HEK293 (cell line): Measurements from ENCODE around the gene DOCK9.
A peak's percentile ranks its signal among the peaks of the same experiment; 100 is the strongest.

Experiments
- CTCF ChIA-PET: fragments of 350-600 bp; formaldehyde crosslinking; extraction: SDS; loops from one replicate; lab custom pipeline; 2021; ENCODE audit warnings: antibody characterized with exemption; lab: Yijun Ruan, JAX
- POLR2A ChIA-PET: fragments of 300-600 bp; formaldehyde crosslinking; extraction: SDS; loops from one replicate; lab custom pipeline; 2020; ENCODE audit warnings: antibody characterized with exemption, inconsistent platforms; lab: Yijun Ruan, JAX
- H3K27ac ChIP-seq: fragments of 200-500 bp; sonication (Bioruptor generic); 2 replicates; pipeline ENCODE4 v1.5.1; 2014; ENCODE audit warnings: low read depth, low read length, control low read depth, inconsistent platforms; ENCODE audit errors: extremely low read depth
- H3K36me3 ChIP-seq, 2 experiments: fragments of 200-500 bp in 1 of 2; sonication (Bioruptor generic) in 1 of 2; 1 replicate in 1 of 2; 2 replicates in 1 of 2; pipeline ENCODE4 v1.5.1; 2014 to 2017; ENCODE audit warnings: inconsistent platforms in 2 of 2, low read length in 2 of 2; ENCODE audit not compliant: control insufficient read depth in 2 of 2, insufficient read depth in 1 of 2
- H3K4me1 ChIP-seq: fragments of 200-500 bp; sonication (Bioruptor generic); 2 replicates; pipeline ENCODE4 v1.5.1; 2014; ENCODE audit warnings: mild to moderate bottlenecking, low read length, inconsistent platforms; ENCODE audit not compliant: control insufficient read depth, insufficient read depth
- H3K4me3 ChIP-seq: 2 replicates; pipeline ENCODE4 v1.5.1; 2011; ENCODE audit warnings: low read depth, mild to moderate bottlenecking, control low read depth, low read length, moderate library complexity
- H3K9me3 ChIP-seq: fragments of 200-500 bp; sonication (Bioruptor generic); 2 replicates; pipeline ENCODE4 v1.5.1; 2014; ENCODE audit warnings: low read depth, low read length, inconsistent platforms; ENCODE audit not compliant: control insufficient read depth, insufficient read depth
- OSR2 ChIP-seq: fragments of 450-650 bp; formaldehyde crosslinking; IDR thresholded peaks from 2 replicates; pipeline ENCODE4 v1.5.1; 2016; ENCODE audit warnings: missing biosample characterization, missing genetic modification characterization
- PATZ1 ChIP-seq: fragments of 450-650 bp; formaldehyde crosslinking; IDR thresholded peaks from 2 replicates; pipeline ENCODE4 v1.5.1; 2016; ENCODE audit warnings: missing biosample characterization, missing genetic modification characterization
- PRDM6 ChIP-seq: fragments of 450-650 bp; formaldehyde crosslinking; IDR thresholded peaks from 2 replicates; pipeline ENCODE4 v1.5.1; 2017; ENCODE audit warnings: missing biosample characterization, missing genetic modification characterization
- SCRT1 ChIP-seq: fragments of 450-650 bp; formaldehyde crosslinking; IDR thresholded peaks from 2 replicates; pipeline ENCODE4 v1.5.1; 2016; ENCODE audit warnings: missing biosample characterization, missing genetic modification characterization, borderline replicate concordance
- TSHZ1 ChIP-seq: fragments of 450-650 bp; formaldehyde crosslinking; IDR thresholded peaks from 2 replicates; pipeline ENCODE4 v1.5.1; 2016; ENCODE audit warnings: missing biosample characterization, missing genetic modification characterization, borderline replicate concordance
- ZBTB17 ChIP-seq: fragments of 450-650 bp; formaldehyde crosslinking; IDR thresholded peaks from 2 replicates; pipeline ENCODE4 v1.5.1; 2016; ENCODE audit warnings: missing biosample characterization, missing genetic modification characterization
- ZNF114 ChIP-seq: fragments of 450-650 bp; formaldehyde crosslinking; IDR thresholded peaks from 2 replicates; pipeline ENCODE4 v1.5.0; 2017; ENCODE audit warnings: missing biosample characterization, missing genetic modification characterization
- ZNF174 ChIP-seq: fragments of 450-650 bp; formaldehyde crosslinking; IDR thresholded peaks from 2 replicates; pipeline ENCODE4 v1.5.0; 2017; ENCODE audit warnings: missing biosample characterization, mild to moderate bottlenecking, missing genetic modification characterization
- ZNF354C ChIP-seq: fragments of 450-650 bp; formaldehyde crosslinking; IDR thresholded peaks from 2 replicates; pipeline ENCODE4 v1.5.1; 2016; ENCODE audit warnings: missing biosample characterization, missing genetic modification characterization, low read depth, borderline replicate concordance
- ZNF473 ChIP-seq: fragments of 450-650 bp; formaldehyde crosslinking; IDR thresholded peaks from 2 replicates; pipeline ENCODE4 v1.5.1; 2017; ENCODE audit warnings: missing biosample characterization, missing genetic modification characterization
- ZNF521 ChIP-seq: fragments of 450-650 bp; formaldehyde crosslinking; IDR thresholded peaks from 2 replicates; pipeline ENCODE4 v1.5.1; 2017; ENCODE audit warnings: missing biosample characterization, mild to moderate bottlenecking, missing genetic modification characterization
- ZNF701 ChIP-seq: fragments of 450-650 bp; formaldehyde crosslinking; IDR thresholded peaks from 2 replicates; pipeline ENCODE4 v1.5.1; 2016; ENCODE audit warnings: missing biosample characterization, missing genetic modification characterization
- ZNF747 ChIP-seq: fragments of 450-650 bp; formaldehyde crosslinking; IDR thresholded peaks from 2 replicates; pipeline ENCODE4 v1.5.1; 2016; ENCODE audit warnings: missing biosample characterization, missing genetic modification characterization
- ZSCAN16 ChIP-seq: fragments of 450-650 bp; formaldehyde crosslinking; IDR thresholded peaks from 2 replicates; pipeline ENCODE4 v1.5.1; 2016; ENCODE audit warnings: missing biosample characterization, missing genetic modification characterization

DOCK9 gene

GRCh38 chr13:98838776-98839175 is 139.1 kb downstream of the DOCK9 start:
- Histone ChIP-seq H3K9me3 (no peaks in the 10 kb centered on the region), H3K27ac (no peak overlapping the region), H3K4me3 (no peak overlapping the region), H3K4me1 (no peaks in the 10 kb centered on the region; the same call in 1 of the 2 replicates), H3K36me3 (no peaks in the 10 kb centered on the region)
- ChIA-PET CTCF (interaction anchor here (0.6 to 1.1 kb wide), 2 partner anchors 14 to 16 kb away, joined by 3 read pairs; no protein-coding TSS in a partner anchor), POLR2A (no interaction called here)
- no peak for TF ChIP-seq ZNF354C (tag by site-specific recombination)
- TF ChIP-seq PRDM6 (tag by site-specific recombination) = peak; percentile 31; the same call in 1 of the 2 replicates
- no peak for TF ChIP-seq ZNF521 (tag by site-specific recombination)
- no peak for TF ChIP-seq ZNF473 (tag by site-specific recombination)

- Histone ChIP-seq H3K27ac (no peak overlapping the region), H3K9me3 (no peaks in the 10 kb centered on the region), H3K36me3 (no peaks in the 10 kb centered on the region), H3K4me1 (no peaks in the 10 kb centered on the region; the same call in 1 of the 2 replicates), H3K4me3 (no peak overlapping the region)
- ChIA-PET POLR2A (no interaction called here), CTCF (interaction anchor here (0.5 to 1.1 kb wide), 3 partner anchors 13 to 1028 kb away, joined by 3 to 6 read pairs (median 3); no protein-coding TSS in a partner anchor)
- TF ChIP-seq ZNF747 (tag by site-specific recombination) (no peak), ZSCAN16 (no peak), ZNF521 (tag by site-specific recombination) (no peak), ZNF114 (tag by site-specific recombination) (no peak), OSR2 (tag by site-specific recombination) (no peak)
Observed at GRCh38 chr13:98837896-98838295, 140.0 kb downstream of the DOCK9 start.

GRCh38 chr13:98835156-98835555 is 142.7 kb downstream of the DOCK9 start:
- ChIA-PET POLR2A (no interaction called here), CTCF (interaction anchor here (0.6 kb wide), 2 partner anchors 9 to 136 kb away, joined by 3 read pairs; no protein-coding TSS in a partner anchor)
- no peaks in the 10 kb centered on the region for H3K9me3 ChIP-seq
- H3K36me3 ChIP-seq = peaks cover 0 to 4% of the 10 kb centered on the region in 2 experiments; a peak in 1 of 3 replicates
- TF ChIP-seq PATZ1 (tag by site-specific recombination) = no peak
- TF ChIP-seq ZBTB17 (tag by site-specific recombination) = no peak
- no peak for TF ChIP-seq SCRT1 (tag by site-specific recombination)
- TF ChIP-seq ZNF701 (tag by site-specific recombination) = no peak
- no peak for TF ChIP-seq ZNF354C (tag by site-specific recombination)
- TF ChIP-seq ZNF174 = no peak
- no peak for TF ChIP-seq TSHZ1
- no peak overlapping the region for H3K27ac ChIP-seq
- no peaks in the 10 kb centered on the region; the same call in 1 of the 2 replicates for H3K4me1 ChIP-seq
- H3K4me3 ChIP-seq = no peak overlapping the region
